Tibial artery (tissue), 4 donors: ENCODE data around the gene WNT3.

Experiments
- DNase-seq, 2 donors: peaks; one replicate each; pipeline ENCODE4 v3.0.0-alpha.2; 2019
- H3K27ac ChIP-seq, 2 donors: fragments of 200-600 bp; sonication (generic) in 1 of 2; 1 replicate in 1 of 2; 2 replicates in 1 of 2; pipeline ENCODE4 v1.5.1; 2018 to 2019; ENCODE audit warnings: mild to moderate bottlenecking in 1 of 2
- H3K27me3 ChIP-seq, 2 donors: fragments of 200-600 bp; sonication (generic) in 1 of 2; one replicate each; pipeline versions ENCODE4 v1.5.1 to v1.6.0; 2016 to 2019
- H3K36me3 ChIP-seq, 3 donors: fragments of 200-600 bp; sonication (generic) in 2 of 3; one replicate each; pipeline ENCODE4 v1.5.1; 2016 to 2019; ENCODE audit warnings: mild to moderate bottlenecking in 2 of 3
- H3K4me1 ChIP-seq, 4 donors: fragments of 200-600 bp; sonication (generic) in 2 of 4; 1 replicate in 3 of 4; 2 replicates in 1 of 4; pipeline ENCODE4 v1.5.1; 2016 to 2019
- H3K4me3 ChIP-seq, 2 donors: fragments of 200-600 bp; sonication (generic) in 1 of 2; 1 replicate in 1 of 2; 2 replicates in 1 of 2; pipeline ENCODE4 v1.5.1; 2018 to 2019; ENCODE audit warnings: mild to moderate bottlenecking in 2 of 2
- H3K9me3 ChIP-seq, 3 donors: fragments of 200-600 bp; sonication (generic) in 1 of 3; one replicate each; pipeline ENCODE4 v1.5.1; 2016 to 2019
- intact Hi-C: fragments of 100-400 bp; cut with DNase I; formaldehyde crosslinking; loops from one replicate; pipeline ENCODE4 v1.15.0; 2023; ENCODE audit warnings: low total_unique reads
- TF ChIP-seq, protein P1 (sequence below), 2 experiments: fragments of 200-600 bp in 1 of 2; fragments of 450-650 bp in 1 of 2; IDR thresholded peaks; one replicate each; pipeline ENCODE4 v1.5.1; 2017 to 2019; ENCODE audit warnings: antibody characterized with exemption in 2 of 2, mild to moderate bottlenecking in 1 of 2, moderate library complexity in 1 of 2

WNT3 gene

GRCh38 chr17:46782250-46782953, 36.1 kb downstream of the WNT3 start:
- Histone ChIP-seq H3K27me3 (peaks cover 0 to 35% of the 10 kb centered on the region in 2 donors), H3K27ac (no peak overlapping the region), H3K4me1 (no peaks in the 10 kb centered on the region), H3K36me3 (no peaks in the 10 kb centered on the region), H3K9me3 (no peaks in the 10 kb centered on the region), H3K4me3 (no peak overlapping the region)
- TF ChIP-seq, protein P1, sequence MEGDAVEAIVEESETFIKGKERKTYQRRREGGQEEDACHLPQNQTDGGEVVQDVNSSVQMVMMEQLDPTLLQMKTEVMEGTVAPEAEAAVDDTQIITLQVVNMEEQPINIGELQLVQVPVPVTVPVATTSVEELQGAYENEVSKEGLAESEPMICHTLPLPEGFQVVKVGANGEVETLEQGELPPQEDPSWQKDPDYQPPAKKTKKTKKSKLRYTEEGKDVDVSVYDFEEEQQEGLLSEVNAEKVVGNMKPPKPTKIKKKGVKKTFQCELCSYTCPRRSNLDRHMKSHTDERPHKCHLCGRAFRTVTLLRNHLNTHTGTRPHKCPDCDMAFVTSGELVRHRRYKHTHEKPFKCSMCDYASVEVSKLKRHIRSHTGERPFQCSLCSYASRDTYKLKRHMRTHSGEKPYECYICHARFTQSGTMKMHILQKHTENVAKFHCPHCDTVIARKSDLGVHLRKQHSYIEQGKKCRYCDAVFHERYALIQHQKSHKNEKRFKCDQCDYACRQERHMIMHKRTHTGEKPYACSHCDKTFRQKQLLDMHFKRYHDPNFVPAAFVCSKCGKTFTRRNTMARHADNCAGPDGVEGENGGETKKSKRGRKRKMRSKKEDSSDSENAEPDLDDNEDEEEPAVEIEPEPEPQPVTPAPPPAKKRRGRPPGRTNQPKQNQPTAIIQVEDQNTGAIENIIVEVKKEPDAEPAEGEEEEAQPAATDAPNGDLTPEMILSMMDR (IDR thresholded peaks at IDR 0.05), result peak in 1 of 2 experiments; percentile 14
- intact Hi-C loops, result no loop called here
- no peak for DNase-seq

DNA sequence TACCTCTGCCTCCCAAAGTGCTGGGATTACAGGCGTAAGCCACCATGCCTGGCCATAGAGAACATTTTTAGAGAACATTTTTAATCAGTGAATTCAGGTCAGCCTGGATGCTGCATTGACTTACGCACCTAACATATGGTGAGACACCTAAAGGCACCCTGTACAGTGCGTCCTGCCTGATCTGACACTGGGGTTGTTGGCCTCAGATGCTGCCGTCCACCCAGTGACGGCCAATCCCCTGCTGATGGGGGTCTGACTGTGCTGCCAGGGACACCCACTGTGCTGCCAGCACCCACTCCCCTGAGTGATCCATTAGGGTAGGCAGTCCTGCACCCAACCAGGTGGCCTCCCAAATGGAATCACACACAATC, 38.5 kb downstream of the WNT3 start:
- intact Hi-C loops, result no loop called here
- Histone ChIP-seq H3K4me1 (no peaks in the 10 kb centered on the region), H3K36me3 (no peaks in the 10 kb centered on the region), H3K9me3 (no peaks in the 10 kb centered on the region), H3K4me3 (no peak overlapping the region), H3K27ac (no peak overlapping the region), H3K27me3 (peaks cover 0 to 45% of the 10 kb centered on the region in 2 donors)
- TF ChIP-seq, protein P1 (IDR thresholded peaks at IDR 0.05), result no peak
- DNase-seq, result no peak

DNA sequence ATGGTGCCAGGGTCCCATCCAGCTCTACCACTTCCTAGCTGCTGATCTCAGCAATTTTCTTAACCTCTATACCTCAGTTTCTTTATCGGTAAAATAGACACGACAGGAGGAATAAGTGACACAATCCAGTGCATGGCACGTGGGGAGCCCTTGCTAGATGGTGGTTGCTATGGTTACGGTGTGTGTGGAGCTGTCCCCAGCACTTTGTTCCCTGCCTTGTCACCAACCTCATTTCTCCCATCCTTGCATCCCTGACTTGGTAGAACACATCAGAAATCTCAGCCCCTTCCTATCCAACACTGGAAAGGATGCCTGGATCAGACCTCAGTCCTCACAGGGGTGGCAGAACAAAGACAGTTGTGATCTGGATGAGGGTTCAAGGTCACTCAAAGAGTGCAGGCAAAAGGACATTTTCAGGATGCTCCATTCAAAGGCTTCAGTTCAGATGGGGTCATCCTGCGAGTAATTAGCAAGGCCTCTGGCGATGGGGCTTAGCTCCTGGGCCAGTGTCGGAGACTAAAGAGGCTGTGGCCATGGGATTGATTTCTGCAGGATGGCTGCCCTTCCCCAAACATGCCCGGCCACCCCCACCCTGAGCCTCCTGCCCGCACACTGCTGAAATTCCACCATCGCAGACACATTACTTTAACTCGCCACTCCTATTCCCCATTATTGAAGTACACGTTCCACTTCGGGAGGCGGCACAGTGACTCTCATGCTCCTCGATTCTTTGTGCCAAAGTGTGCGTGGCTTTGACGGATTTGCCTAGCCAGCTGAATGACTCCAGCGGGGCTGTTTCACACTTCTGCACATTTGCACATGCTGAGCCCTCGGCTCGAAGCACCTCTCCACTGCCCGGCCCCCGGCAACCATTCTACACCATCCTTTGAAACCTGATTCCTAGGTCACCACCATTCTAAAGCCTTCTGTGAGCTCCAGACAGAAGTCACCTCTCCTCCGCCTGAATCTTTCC, 40.3 kb downstream of the WNT3 start:
- intact Hi-C loops, result no loop called here
- H3K4me3 ChIP-seq, result no peak overlapping the region
- DNase-seq, result no peak
- no peaks in the 10 kb centered on the region for H3K4me1 ChIP-seq
- H3K27ac ChIP-seq, result no peak overlapping the region
- H3K36me3 ChIP-seq, result no peaks in the 10 kb centered on the region
- no peaks in the 10 kb centered on the region for H3K9me3 ChIP-seq
- peaks cover 0 to 45% of the 10 kb centered on the region in 2 donors for H3K27me3 ChIP-seq
- TF ChIP-seq, protein P1 (IDR thresholded peaks at IDR 0.05), result no peak

DNA sequence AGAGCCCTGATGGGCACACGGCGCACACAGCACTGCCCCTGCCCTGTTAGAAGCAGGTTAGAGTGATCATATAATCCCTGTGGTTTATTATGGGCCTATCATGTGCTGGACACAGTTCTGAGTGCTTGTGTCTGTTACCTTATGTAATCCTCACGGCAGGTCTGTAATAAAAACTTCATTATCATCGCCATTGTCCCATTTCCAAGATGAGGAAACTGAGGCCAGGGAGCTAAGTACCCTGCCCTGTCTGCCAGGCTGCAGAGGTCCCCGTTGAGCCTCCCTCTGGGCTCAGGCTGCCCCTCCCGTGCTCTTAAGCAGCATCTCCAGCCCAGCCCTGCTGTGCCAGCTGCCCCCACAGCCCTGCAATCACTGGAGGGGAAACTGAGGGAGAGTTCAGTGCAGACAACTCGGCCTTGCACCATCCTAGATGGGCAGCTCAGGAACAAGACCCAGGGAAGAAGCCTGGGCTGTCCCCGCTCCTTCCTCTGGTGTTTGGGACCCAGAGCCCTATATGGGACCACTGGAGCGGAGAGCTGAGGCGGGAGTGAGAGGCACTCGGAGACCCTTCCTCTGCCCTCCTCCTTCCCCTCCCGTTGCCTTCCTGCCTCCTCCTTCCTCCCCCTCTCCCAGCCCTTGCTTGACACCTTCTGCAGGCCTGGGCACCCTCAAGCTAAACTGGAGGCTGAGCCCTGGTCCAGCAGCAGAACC, 42.0 kb downstream of the WNT3 start:
- H3K27me3 ChIP-seq, result peaks cover 0 to 57% of the 10 kb centered on the region in 2 donors
- peaks cover 0 to 8% (median 7%) of the 10 kb centered on the region in 4 donors for H3K4me1 ChIP-seq
- no peaks in the 10 kb centered on the region for H3K36me3 ChIP-seq
- no peak overlapping the region for H3K4me3 ChIP-seq
- no peak overlapping the region for H3K27ac ChIP-seq
- TF ChIP-seq, protein P1 (IDR thresholded peaks at IDR 0.05), result no peak
- no peaks in the 10 kb centered on the region for H3K9me3 ChIP-seq
- intact Hi-C loops, result no loop called here
- no peak for DNase-seq

DNA sequence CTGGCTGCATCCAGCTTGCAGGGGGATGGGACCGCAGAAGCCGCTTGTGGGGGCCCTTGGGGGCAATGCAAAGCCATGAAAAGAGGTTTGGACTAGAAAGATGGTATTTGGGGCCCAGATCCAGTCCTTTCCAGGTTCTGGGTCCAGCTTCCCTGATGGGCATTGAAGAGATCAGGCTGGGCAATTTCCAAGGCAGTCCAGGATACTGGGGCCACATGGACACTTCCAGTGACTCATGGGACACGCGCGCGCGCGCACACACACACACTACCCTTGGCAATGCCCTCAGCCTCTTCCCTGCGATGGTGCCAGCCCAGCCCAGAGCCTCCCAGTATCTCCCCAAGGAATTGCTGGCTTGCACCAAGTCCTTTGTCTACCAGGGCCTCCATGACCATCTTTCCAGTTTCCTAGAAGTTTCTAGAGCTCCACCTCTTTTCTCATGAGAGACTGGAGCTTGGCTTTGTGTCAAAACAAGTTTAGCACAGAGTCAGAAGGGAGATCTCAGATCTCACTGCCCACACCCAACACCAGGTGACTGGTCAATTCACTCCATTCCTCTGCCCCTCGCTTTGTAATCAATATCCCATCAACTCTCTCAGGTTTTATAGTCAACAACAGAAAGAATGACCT, 44.3 kb downstream of the WNT3 start:
- TF ChIP-seq, protein P1 (IDR thresholded peaks at IDR 0.05), result no peak
- DNase-seq, result peak in 1 of 2 donors; percentile 47
- intact Hi-C loops, result no loop called here

More for the DNA sequence above, 44.3 kb downstream of the WNT3 start:
- Histone ChIP-seq H3K36me3 (no peaks in the 10 kb centered on the region), H3K4me1 (peaks cover 0 to 28% (median 20%) of the 10 kb centered on the region in 4 donors), H3K4me3 (no peak overlapping the region), H3K9me3 (no peaks in the 10 kb centered on the region), H3K27ac (no peak overlapping the region), H3K27me3 (peaks cover 0 to 68% of the 10 kb centered on the region in 2 donors)
